ENCODE results near the gene UNC45A. TPM values are rescaled to one million over a fixed set of nuclear protein-coding genes. Genes with fewer than 3 reads are reported as not detected.

UNC45A gene
- total and polyA plus RNA-seq, 2 of the 13 experiments (the other 11 are each of a cell fraction or from before 2014, with no cell fraction given) = 33.8 to 39.7 TPM

GRCh38 chr15:90911906-90912769 is 22.9 kb upstream of the UNC45A start:
- DNase-seq (ENCODE audit: low spot score) = no peak
- Histone ChIP-seq H3K4me2 (ENCODE audit: low read depth, low read length) (no peak overlapping the region), H3K4me1 (ENCODE audit: insufficient read depth, low read length) (no peaks in the 10 kb centered on the region), H3K4me3 (replicated peaks in 1 of 3; ENCODE audit: insufficient read depth in 1 of 3, low read depth in 2 of 3, low read length in 3 of 3) (no peak overlapping the region), H3K36me3 (replicated peaks in 1 of 2; ENCODE audit: control insufficient read depth in 1 of 2, insufficient read depth in 2 of 2, low read length in 2 of 2) (peaks cover 23 to 74% of the 10 kb centered on the region in 2 experiments), H3K9ac (ENCODE audit: insufficient read depth, low read depth, low read length) (no peak overlapping the region), H3K27me3 (ENCODE audit: control insufficient read depth in 1 of 2, insufficient read depth in 2 of 2, low read length in 2 of 2) (no peaks in the 10 kb centered on the region), H2AFZ (ENCODE audit: low read length) (no peak overlapping the region), H3K9me3 (ENCODE audit: low read length) (no peaks in the 10 kb centered on the region), H3K79me2 (ENCODE audit: insufficient read depth, low read length) (no peaks in the 10 kb centered on the region), H3K27ac (ENCODE audit: extremely low read length, insufficient read depth, low read length) (no peak overlapping the region), H4K20me1 (ENCODE audit: insufficient read depth, low read length) (no peaks in the 10 kb centered on the region)
- intact Hi-C loops (cut with micrococcal nuclease; ENCODE audit: unreplicated experiment) (no loop called here), in situ Hi-C loops (cut with HindIII; ENCODE audit: extremely low pct_ligation_motif_present, low pct_unique_long_range_greater_than_20kb) (no loop called here)
- no peak for FAIRE-seq
- WGBS (ENCODE audit: low lambda C conversion rate) = 96% methylated on average over 19 of the region's 30 CpGs
- no peak for ATAC-seq
- TF ChIP-seq ZNF451 (CRISPR knock-in tag; IDR thresholded peaks at IDR 0.05) (no peak), CENPBD1 (CRISPR knock-in tag; IDR thresholded peaks at IDR 0.05; ENCODE audit: borderline replicate concordance, low read depth) (no peak), ZSCAN25 (CRISPR knock-in tag; IDR thresholded peaks at IDR 0.05) (no peak), ZFP36L2 (CRISPR knock-in tag; IDR thresholded peaks at IDR 0.05) (no peak), PITX1 (CRISPR knock-in tag; IDR thresholded peaks at IDR 0.05) (no peak), YEATS4 (CRISPR knock-in tag; IDR thresholded peaks at IDR 0.05; ENCODE audit: borderline replicate concordance) (no peak), NFIC (IDR thresholded peaks at IDR 0.05; ENCODE audit: low read length) (no peak), FOXA3 (CRISPR knock-in tag; IDR thresholded peaks at IDR 0.05) (no peak), ARNTL (CRISPR knock-in tag; IDR thresholded peaks at IDR 0.05) (no peak)
- CTCF ChIA-PET (ENCODE audit: low intra/inter-chr PET ratio, low total read pairs) = no interaction called here
- no TSS peak for BruUV-seq (replicated peaks)
- POLR2A ChIA-PET = no interaction called here

GRCh38 chr15:90912770-90913075 is 22.4 kb upstream of the UNC45A start:
- FAIRE-seq = no peak
- Histone ChIP-seq H3K4me2 (ENCODE audit: low read depth, low read length) (no peak overlapping the region), H3K79me2 (ENCODE audit: insufficient read depth, low read length) (no peaks in the 10 kb centered on the region), H4K20me1 (ENCODE audit: insufficient read depth, low read length) (no peaks in the 10 kb centered on the region), H2AFZ (ENCODE audit: low read length) (no peak overlapping the region), H3K9ac (ENCODE audit: insufficient read depth, low read depth, low read length) (no peak overlapping the region), H3K27ac (ENCODE audit: extremely low read length, insufficient read depth, low read length) (no peak overlapping the region), H3K9me3 (ENCODE audit: low read length) (no peaks in the 10 kb centered on the region), H3K4me1 (ENCODE audit: insufficient read depth, low read length) (no peaks in the 10 kb centered on the region), H3K4me3 (replicated peaks in 1 of 3; ENCODE audit: insufficient read depth in 1 of 3, low read depth in 2 of 3, low read length in 3 of 3) (no peak overlapping the region), H3K27me3 (ENCODE audit: control insufficient read depth in 1 of 2, insufficient read depth in 2 of 2, low read length in 2 of 2) (no peaks in the 10 kb centered on the region), H3K36me3 (replicated peaks in 1 of 2; ENCODE audit: control insufficient read depth in 1 of 2, insufficient read depth in 2 of 2, low read length in 2 of 2) (peaks cover 26 to 74% of the 10 kb centered on the region in 2 experiments)
- CTCF ChIA-PET (ENCODE audit: low intra/inter-chr PET ratio, low total read pairs) = no interaction called here
- BruUV-seq (replicated peaks) = no TSS peak
- in situ Hi-C loops (cut with HindIII; ENCODE audit: extremely low pct_ligation_motif_present, low pct_unique_long_range_greater_than_20kb) = no loop called here
- POLR2A ChIA-PET = no interaction called here
- WGBS (ENCODE audit: low lambda C conversion rate) = 100% methylated on average over 7 of the region's 7 CpGs
- DNase-seq (ENCODE audit: low spot score) = no peak
- no peak for TF ChIP-seq GLMP (CRISPR knock-in tag; IDR thresholded peaks at IDR 0.05; ENCODE audit: borderline replicate concordance)
- no peak for TF ChIP-seq ATAD3A (CRISPR knock-in tag; IDR thresholded peaks at IDR 0.05)
- no peak for TF ChIP-seq STAG1 (CRISPR knock-in tag; IDR thresholded peaks at IDR 0.05)
- TF ChIP-seq SPEN (CRISPR knock-in tag; IDR thresholded peaks at IDR 0.05; ENCODE audit: low read depth) = no peak
- no peak for TF ChIP-seq FOXA3 (CRISPR knock-in tag; IDR thresholded peaks at IDR 0.05)
- TF ChIP-seq ZNF138 (CRISPR knock-in tag; IDR thresholded peaks at IDR 0.05; ENCODE audit: low read depth) = no peak
- TF ChIP-seq DNMT3B (CRISPR knock-in tag; conservative IDR thresholded peaks at IDR 0.05) = no peak
- ATAC-seq = no peak
- intact Hi-C loops (cut with micrococcal nuclease; ENCODE audit: unreplicated experiment) = no loop called here

Data from HepG2 (cell line).